WI38 (cell line): ENCODE data around the gene HACD1.

Experiments used
- H3K4me3 ChIP-seq: 2 replicates; pipeline ENCODE4 v1.5.1; 2011; ENCODE audit warnings: low read depth, mild to moderate bottlenecking, control low read depth, low read length
- TF ChIP-seq, protein P1 (sequence below): IDR thresholded peaks from 2 replicates; pipeline ENCODE4 v1.5.1; 2012; ENCODE audit warnings: low read depth, mild to moderate bottlenecking, control low read depth, low read length

The HACD1 gene, protein sequence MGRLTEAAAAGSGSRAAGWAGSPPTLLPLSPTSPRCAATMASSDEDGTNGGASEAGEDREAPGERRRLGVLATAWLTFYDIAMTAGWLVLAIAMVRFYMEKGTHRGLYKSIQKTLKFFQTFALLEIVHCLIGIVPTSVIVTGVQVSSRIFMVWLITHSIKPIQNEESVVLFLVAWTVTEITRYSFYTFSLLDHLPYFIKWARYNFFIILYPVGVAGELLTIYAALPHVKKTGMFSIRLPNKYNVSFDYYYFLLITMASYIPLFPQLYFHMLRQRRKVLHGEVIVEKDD

DNA sequence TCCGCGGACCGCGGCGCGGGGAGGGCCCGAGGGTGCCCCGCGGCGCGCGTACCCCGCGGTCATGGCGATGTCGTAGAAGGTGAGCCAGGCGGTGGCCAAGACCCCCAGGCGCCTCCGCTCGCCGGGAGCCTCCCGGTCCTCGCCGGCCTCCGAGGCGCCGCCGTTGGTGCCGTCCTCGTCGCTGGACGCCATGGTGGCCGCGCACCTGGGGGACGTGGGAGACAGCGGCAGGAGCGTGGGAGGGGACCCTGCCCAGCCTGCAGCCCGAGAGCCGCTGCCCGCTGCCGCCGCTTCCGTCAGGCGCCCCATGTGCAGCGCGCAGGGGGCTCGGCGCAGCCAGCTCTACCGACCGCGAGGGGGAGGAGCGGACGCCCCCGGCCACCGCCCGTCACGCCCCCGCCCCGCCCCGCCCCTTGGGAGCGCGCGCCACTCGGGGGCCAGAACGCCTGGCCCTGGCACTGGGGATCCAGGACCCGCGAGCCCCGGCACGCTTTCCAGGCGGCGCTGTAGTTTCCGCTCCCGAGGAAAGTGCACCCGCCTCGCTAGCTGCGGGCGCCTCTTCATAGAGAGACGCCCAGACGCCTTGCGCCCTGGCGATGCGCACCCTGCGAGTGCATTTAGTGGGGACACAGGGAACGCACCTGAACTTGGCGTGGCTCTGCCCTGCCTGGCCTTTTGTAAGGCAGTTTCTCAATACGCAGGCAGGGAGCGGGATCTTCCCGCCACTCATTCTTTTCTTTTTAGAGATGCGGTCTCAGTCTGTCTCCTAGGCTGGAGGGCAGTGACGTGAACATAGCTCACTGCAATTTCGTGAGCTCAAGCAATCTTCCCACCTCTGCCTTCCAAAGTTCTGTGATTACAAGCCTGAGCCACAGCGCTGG lies at the start of gene HACD1:
TSS of gene HACD1 (minus strand) at position 344 of the 881 bp plus-strand sequence. CDS start at position 309, 35 bp downstream.
- peak within 1 kb of the TSS; percentile 77 for H3K4me3 ChIP-seq
- TF ChIP-seq, protein P1, sequence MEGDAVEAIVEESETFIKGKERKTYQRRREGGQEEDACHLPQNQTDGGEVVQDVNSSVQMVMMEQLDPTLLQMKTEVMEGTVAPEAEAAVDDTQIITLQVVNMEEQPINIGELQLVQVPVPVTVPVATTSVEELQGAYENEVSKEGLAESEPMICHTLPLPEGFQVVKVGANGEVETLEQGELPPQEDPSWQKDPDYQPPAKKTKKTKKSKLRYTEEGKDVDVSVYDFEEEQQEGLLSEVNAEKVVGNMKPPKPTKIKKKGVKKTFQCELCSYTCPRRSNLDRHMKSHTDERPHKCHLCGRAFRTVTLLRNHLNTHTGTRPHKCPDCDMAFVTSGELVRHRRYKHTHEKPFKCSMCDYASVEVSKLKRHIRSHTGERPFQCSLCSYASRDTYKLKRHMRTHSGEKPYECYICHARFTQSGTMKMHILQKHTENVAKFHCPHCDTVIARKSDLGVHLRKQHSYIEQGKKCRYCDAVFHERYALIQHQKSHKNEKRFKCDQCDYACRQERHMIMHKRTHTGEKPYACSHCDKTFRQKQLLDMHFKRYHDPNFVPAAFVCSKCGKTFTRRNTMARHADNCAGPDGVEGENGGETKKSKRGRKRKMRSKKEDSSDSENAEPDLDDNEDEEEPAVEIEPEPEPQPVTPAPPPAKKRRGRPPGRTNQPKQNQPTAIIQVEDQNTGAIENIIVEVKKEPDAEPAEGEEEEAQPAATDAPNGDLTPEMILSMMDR: no peak

DNA sequence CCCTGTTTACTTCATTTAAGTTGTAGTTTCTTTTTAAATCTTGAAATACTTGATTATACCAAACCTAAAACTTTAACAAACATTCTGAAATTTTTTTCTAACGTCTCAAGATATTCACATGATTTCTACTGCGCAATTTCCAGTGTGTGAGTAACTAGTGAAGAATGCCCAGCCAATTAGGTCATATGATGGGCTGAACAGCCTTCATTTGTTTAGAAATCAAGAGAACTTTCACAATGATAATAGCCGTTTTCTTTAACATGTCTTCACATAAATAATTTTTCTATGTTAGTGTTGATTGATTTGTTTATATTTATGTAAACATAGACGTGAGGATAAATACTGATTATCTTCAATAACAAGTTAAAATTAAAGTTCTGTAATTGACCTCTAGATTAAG lies 48.6 kb upstream of the HACD1 start:
- no peak overlapping the region for H3K4me3 ChIP-seq
- TF ChIP-seq, protein P1: no peak

DNA sequence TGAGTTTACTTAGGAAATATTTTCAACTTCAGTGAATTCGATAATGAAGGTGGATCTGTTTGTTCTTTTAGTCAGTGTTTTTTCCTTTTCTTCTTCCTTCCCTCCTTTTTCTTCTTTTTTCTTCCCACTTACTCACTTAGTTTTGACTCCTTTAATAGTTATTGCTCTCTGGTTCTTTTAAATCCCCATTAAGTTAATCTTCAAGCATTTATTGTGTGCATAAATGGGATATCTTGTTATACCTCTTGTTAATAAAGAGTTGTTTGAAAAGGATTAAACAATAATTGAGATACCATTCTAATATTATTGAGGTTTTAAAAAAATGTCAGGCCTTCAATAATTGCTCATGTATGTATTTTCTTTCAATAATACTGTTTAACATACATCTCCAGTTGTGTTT lies 46.3 kb upstream of the HACD1 start:
- H3K4me3 ChIP-seq: no peak overlapping the region
- TF ChIP-seq, protein P1: no peak

DNA sequence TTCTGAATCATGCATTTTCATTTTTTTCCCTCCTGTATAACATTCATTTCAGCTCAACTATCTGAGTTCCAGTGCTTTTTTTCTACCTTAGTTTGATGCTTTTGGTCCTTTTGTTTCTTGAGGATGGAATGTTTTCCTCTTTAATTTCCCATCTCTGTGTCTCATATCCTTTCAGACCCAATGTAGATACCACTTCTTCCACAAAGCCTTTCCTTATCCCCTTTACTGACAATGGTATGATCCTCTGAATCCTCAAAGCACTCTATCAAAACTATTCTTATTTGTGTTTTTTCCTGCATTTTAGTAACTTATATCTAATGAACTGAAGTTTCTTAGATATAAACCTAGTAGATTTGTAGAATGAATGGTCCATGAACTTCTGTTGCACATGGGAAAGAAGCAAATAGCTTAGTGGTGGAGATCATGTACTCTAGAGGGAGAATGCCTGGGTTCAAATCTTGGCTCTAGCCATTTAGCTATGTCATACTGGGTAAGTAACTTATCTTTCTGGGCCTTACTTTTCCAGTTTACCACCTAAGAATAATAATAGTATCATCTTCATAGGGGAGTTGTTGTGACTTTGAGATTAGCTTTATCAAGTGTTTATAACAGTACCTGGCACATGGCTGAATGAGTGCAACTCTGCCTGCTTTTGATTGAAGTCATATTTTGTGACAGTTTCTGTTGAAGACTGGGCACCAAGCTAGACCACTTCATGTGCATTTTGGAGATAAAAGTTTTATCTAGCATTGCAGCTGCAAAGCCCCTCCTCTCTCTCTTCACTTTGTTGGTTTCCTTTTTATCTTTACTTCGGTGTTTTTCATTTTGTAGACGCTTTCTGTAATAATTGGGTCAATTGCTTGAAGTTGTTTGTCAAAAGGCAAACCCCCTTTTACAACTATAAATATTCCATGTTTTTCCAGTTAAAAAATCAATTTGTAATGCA lies 45.3 kb upstream of the HACD1 start:
- H3K4me3 ChIP-seq: no peak overlapping the region
- TF ChIP-seq, protein P1: no peak

DNA sequence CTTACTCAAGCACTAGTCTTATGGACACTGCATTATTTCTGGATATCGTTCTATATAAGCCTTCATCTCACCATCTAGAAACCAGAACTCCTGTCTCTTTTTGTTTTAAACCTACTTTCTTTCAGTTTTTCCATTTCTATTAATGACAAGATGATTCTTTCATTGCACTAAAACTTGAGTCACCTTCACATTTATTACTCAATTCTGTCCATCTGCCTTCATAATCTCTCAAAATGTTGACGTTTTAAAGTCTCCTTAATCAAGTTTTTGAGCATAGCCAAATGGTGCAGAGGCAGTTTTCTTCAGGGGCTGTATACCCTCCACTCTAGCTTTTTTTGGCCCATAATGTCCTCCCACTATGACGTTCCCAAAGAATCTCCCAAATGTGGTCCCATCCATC lies 44.3 kb upstream of the HACD1 start:
- H3K4me3 ChIP-seq: no peak overlapping the region
- TF ChIP-seq, protein P1: no peak

DNA sequence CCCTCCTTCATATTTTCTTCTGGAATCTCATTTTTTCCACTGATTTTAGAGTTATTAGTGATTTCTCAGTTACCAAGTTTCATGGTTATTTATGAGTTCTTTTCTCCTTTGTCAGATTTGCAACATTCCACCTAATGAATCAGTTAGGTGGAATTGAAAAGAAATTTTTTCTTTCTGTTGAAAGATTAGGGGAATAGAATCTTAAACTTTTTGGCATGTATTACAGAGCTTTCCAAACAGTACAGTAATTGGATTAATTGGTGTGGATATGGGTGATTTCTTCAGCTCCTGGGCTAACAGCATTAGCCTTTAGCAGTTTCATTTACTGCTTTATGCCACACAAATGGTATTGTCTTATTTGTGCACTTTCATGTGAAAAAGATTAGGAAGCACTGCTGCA lies 43.7 kb upstream of the HACD1 start:
- TF ChIP-seq, protein P1: no peak
- no peak overlapping the region for H3K4me3 ChIP-seq
